GM19328 (cell line): ENCODE data around the gene ZNF653.

Experiments used
- ATAC-seq: cut with Tn5 transposase; IDR thresholded peaks from one replicate; pipeline ENCODE4 v1.9.1; 2021; ENCODE audit warnings: mild to moderate bottlenecking, moderate library complexity; ENCODE audit not compliant: unreplicated experiment

The ZNF653 gene, protein sequence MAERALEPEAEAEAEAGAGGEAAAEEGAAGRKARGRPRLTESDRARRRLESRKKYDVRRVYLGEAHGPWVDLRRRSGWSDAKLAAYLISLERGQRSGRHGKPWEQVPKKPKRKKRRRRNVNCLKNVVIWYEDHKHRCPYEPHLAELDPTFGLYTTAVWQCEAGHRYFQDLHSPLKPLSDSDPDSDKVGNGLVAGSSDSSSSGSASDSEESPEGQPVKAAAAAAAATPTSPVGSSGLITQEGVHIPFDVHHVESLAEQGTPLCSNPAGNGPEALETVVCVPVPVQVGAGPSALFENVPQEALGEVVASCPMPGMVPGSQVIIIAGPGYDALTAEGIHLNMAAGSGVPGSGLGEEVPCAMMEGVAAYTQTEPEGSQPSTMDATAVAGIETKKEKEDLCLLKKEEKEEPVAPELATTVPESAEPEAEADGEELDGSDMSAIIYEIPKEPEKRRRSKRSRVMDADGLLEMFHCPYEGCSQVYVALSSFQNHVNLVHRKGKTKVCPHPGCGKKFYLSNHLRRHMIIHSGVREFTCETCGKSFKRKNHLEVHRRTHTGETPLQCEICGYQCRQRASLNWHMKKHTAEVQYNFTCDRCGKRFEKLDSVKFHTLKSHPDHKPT

DNA sequence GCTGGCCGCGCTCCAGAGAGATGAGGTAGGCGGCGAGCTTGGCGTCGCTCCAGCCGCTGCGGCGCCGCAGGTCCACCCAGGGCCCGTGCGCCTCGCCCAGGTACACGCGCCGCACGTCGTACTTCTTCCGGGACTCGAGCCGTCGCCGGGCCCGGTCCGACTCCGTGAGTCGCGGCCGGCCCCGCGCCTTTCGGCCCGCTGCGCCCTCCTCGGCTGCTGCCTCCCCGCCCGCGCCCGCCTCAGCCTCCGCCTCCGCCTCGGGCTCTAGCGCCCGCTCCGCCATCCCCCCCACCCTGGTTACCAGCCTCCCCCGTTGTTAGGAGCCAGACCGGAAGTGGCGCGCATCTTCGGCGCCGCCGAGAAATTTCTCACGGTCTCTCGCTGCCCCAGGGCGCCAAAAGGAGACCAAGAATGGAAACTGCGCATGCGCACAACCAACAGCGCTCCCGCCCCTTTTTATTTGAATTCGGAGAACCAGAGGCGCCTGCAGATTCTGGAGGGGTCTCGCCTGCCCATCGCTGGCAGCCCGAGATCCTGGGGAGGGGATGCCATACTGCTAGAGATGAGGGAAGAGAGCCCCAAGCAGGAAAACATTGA lies at the start of gene ZNF653:
ZNF653 (minus strand) TSS at position 336 of the 597 bp plus-strand sequence; CDS start at position 283, 53 bp downstream.
- ATAC-seq, result peak; percentile 3

DNA sequence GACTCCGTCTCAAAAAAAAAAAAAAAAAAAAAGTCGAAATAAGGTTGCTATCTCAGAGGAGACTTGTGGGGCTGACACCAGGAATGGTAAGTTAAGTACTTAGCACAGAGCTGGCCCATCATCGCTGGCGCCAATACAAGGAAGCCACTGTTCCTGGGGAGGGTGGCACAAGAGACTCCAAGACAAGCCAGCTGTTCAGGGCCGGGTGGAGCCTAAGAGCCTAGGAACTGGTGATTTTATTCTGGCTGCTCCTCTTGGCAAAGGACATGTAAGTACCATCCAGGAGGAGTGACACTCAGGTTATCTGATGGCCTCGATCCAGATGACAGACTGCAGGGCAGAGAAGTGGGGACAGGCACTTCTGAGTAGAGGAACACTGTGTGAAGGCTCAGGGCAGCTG lies 49.6 kb upstream of the ZNF653 start:
- ATAC-seq, result no peak

DNA sequence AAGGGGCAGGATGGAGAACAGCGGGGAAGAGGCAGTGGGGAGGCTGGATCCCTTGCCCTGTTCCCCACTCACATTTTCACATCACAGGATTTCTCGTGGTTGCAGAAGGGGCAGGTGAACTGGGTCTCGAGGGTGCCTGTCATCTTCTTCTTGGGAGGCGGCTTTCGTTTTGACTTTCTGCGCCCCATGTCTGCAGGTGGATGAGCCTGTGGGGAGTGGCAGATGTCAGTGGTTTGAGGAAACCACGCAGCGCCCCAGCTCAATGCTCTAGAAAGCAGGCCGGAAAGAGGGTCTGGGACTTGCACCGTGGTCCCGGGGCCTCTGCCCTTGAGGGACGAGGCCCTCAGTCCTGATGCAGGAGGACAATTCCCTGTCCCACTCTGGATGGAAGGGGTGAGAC lies 48.5 kb upstream of the ZNF653 start:
- no peak for ATAC-seq

DNA sequence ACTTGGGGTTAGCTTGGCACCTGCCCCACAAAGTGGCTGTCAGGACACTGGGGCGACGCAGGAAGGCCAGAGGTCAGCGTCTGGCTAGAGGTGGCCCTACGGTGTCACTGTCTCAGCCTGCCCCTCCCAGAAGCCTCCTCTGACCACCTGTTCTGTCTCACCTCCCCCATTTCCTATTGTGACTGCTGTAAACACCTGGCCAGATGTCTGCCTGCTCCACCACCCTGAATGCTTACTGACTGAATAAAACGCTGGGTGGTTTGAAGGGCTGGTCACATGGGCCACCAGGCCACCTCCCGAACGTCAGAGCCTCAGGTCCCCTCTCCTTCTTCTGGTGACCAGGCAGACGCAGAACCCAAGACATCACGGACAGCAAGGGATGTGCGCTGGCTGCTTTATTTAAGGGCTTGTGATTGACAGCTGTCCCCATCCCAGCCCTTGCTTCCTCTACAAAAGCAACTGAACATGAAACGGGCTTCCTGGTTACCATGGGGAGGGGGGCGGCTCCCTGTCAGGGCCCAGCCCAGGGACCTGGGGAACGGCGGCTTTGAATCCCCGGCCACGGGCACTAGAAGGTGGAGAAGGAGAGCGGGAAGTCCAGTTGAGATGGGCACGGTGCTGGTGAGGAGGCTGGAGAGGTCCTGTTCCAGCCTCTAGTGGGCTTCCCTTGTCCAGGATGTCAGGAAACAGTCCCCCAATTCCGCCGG lies 47.2 kb upstream of the ZNF653 start:
- no peak for ATAC-seq

DNA sequence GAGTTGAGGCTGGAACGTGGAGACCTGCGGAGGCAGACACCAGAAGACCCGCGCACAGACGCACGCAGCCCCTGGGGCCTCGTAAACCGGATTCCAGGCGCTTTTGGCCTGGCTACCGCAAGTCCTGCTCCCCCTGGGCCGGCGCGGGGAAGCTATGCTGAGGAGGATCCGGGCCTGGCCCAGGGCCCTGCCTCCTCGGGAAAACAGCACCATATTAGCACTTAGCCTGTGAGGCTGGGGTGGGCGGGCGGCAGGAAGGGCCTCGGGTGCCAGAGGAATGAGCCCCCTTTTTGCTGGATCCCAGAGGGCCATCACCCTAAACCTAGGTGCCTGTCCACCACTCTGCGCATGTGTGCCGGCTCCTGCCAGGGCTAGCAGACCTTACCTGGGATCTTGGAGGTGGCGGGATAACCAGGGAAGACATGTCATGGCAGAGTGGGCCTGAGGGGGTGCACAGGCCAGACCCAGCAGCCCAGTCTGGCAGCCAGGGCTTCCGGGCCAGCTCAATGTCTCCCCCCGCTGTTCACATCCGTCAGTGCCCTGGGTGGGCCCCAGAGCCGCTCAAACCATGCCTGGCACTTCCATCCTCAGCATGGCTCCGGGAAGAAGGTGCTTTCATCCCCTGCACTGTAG lies 46.1 kb upstream of the ZNF653 start:
- ATAC-seq, result no peak

DNA sequence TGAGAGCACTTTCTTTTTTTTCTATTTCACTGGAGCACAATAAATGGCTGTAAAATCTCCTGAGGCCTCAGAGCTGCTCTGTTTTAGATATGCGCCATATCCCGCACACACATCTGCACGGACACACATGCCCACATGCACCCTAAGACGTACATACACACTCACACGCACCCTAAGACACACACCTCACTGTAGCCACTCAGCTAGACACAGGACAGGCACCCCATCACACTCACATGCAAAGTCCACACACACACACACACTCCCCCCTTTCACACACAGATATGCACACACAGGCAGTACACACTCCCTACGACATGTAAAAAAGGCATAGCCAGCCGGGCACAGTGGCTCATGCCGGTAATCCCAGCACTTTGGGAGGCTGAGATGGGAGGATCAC lies 44.6 kb upstream of the ZNF653 start:
- no peak for ATAC-seq

DNA sequence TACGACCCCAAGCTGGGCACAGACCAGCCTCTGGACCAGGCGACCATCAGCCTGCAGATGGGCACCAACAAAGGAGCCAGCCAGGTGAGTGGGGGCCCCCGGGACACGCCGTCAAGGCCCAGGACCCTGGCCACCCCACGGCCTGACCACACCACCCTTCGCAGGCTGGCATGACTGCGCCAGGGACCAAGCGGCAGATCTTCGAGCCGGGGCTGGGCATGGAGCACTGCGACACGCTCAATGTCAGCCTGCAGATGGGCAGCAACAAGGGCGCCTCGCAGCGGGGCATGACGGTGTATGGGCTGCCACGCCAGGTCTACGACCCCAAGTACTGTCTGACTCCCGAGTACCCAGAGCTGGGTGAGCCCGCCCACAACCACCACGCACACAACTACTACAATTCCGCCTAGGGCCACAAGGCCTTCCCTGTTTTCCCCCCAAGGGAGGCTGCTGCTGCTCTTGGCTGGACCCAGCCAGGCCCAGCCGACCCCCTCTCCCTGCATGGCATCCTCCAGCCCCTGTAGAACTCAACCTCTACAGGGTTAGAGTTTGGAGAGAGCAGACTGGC lies 43.8 kb upstream of the ZNF653 start:
- no peak for ATAC-seq

DNA sequence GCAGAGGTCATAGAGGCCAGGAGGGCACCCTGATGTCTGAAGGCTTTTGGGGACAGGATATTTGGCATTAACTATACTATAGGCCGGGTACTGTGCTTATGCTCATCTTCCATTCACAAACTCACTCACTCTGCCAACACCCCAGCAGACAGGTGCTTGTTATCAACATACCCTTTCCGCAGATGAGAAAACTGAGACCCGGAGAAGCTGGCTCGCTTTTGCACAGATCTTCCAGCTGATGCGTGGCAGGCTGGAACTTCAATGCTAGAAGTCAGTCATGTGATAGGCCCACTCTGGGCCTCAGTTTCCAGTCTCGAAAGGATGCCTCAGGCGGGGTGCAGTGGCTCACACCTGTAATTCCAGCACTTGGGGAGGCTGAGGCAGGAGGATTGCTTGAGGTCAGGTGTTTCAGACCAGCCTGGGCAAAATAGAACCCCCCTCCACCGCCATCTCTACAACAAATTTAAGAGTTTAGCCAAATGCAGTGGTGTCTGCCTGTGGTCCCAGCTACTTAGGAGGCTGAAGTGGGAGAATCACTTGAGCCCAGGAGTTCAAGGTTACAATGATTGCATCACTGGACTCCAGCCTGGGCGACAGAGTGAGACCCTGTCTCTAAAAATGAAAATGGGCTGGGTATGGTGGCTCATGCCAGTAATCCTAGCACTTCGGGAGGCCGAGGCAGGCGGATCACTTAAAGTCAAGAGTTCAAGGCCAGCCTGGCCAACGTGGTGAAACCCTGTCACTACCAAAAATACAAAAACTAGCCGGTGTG lies 42.5 kb upstream of the ZNF653 start:
- no peak for ATAC-seq

DNA sequence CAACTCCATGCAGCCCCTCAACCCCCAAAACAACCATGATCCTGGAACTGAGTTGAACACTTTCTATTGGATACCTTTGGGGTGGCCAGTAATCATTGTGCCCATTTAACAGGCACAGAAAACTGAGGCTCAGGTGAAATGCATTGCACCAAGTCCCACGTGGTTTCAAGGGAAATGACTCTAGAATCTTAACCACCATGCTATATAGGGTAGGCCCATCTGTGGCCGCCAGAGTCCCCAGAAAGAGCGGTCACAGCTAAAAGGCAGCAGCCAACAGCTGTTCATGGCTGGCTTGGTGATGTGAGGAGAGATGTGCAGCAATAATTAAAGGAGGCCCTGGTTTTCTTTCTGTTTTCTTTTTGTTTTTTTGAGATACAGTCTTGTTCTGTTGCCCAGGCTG lies 35.6 kb upstream of the ZNF653 start:
- no peak for ATAC-seq

DNA sequence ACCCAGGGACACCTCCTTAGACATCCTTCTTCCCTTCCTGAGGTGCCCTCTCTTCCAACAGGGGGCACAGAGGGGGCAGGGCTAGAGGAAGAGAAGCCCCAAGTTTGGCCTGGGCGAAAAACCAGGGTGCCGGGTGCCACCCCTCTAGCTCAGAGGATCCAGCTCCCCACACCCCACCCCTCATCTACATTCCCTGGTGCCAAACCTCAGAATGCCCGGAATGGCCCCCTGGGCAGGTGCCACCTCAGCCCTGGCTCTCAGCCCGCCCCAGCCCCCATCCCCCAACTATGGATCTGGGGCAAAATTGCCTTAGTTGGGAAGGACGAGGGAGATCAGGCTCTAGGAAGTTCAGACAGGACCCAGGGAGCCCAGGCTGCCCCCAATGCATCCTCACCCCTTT lies 35.0 kb upstream of the ZNF653 start:
- no peak for ATAC-seq

DNA sequence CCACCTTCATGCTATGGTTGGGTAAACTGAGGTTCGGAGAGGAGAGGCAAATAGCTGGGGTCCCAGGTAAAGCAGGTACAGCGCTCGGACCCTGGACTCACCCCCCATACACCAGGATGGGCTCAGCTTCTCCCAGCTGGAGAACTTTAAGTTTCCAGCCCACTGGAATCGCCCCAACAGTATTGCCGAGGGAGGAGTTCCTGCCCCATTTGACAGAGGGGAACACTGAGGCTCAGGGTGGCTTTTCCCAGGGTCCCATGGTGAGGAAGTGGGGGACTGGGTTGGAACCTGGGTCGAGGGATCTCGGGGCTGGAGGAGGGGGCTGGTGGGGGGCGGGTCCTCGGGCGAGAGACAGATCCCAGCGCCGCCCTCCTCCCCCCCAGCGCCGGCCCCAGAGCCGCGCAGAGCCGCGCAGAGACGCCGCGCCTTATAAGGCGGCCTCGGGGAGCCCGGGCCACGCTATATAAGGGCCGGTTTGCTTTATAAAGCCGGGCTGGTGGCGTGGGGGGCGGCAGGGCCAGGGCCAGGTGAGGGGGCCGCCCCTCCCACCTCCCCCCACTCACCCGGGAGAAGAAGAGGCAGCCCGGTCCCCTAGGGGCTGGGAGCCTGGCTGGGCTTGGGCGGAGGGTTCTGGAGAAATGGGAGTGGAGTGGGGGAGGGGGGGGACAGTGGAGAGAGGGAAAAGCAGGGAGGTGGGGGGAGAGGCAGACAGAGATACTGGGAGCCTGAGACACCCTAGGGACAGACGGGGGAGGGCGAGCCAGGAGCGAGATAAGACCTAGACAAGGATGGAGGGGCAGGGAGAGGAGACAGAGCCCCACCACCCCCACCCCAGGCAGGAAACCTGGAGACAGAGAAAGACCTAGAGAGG lies 34.1 kb upstream of the ZNF653 start:
- ATAC-seq, result no peak

DNA sequence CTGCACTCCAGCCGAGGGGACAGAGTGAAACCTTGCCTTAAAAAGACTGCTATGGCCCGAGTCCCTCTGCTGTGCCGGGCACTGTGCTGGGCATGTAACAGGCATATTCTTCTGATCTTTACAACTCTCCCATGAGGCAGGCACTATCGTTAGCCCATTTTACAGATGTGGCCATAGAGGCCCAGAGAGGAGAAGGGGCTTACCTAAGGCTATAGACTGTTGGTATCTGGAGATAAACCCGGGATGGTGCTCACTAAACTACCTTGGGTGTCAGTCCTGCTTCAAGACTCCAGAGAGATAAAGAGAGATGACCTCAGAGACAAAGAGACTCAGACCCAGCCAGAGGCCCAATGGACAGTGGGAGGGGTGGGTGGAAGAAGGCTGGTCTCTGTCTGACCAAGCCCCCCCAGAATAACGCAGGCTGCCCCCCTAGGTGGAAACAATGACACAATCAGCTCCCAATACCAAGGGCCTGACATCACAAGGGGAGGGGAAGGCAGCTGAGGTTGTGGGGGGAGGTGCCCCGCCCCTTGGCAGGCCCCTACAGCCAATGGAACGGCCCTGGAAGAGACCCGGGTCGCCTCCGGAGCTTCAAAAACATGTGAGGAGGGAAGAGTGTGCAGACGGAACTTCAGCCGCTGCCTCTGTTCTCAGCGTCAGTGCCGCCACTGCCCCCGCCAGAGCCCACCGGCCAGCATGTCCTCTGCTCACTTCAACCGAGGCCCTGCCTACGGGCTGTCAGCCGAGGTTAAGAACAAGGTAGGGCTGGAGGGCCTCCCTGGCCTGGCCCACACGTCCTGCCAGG lies 32.8 kb upstream of the ZNF653 start, which contains the start of gene CNN1:
CNN1 (plus strand) TSS at position 620 of the 805 bp plus-strand sequence; CDS start at position 697, 77 bp downstream.
- no peak for ATAC-seq

DNA sequence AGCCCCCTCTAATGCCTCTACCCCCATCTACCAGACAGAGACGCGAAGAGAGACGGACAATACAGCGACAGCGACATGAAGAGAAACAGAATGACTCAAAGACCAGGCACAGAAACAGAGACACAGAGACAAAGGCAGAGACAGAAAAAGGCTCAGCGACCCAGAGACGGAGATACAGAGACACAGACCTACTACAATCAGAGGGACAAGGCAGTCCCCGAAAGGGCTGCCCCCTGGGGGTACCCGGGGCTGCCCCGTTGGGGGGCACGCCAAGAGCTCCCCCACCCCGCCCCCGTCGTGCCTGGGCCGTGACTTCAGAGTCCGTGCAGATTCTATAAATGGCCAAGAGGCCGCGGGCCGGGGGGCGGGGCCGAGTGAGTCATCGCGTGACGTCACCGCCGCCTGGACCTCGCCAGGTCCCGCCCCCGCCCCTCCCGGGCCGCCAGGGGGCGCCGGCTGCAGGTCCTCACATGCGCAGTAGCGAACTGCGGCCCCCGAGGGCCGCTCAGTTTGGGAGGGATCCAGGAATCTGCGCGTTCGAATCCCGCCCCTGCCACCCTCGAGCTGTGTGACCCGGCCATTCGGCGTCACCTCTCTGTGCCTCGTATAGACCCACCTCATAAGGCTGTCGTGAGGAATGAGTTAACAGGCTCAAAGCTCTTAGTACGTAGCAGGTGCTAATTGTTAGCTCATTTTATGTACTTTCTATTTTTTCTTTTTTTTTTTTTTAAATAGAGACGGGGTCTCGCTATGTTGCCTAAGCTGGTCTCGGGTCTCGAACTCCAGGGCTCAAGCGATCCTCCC lies 30.4 kb upstream of the ZNF653 start:
- ATAC-seq, result no peak

DNA sequence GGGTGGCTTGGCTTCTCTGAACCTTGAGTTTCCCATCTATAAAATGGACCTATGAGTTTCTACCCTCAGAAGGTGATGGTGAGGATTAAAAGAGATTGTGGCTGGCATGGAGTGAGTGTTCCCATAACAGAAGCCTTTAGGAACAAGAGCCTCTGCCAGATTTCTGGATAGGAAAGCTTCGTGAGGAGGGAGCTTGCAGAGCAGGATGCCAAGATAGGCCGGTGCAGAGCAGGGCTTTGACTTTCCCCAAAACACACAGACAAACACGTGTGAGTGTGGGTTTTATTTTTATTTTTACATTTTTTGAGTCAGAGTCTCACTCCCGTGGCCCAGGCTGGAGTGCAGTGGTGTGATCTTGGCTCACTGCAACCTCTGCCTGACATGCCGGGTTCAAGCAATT lies 29.3 kb upstream of the ZNF653 start:
- no peak for ATAC-seq

DNA sequence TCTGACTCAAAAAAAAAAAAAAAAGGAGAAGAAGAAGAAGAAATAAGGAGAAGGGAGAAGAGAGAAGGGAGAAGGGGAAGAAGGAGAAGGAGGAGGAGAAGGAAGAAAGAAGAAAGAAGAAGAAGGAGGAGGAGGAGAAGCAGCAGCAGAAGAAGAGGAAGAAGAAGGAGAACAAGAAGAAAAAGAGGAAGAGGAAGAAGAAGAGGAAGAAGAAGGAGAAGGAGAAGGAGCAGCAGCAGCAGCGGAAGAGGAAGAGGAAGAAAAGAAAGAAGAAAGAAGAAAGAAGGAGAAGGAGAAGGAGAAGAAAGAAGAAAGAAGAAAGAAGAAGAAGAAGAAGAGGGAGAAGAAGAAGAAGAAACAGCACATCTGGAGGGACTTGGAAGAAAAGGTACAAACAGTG lies 28.9 kb upstream of the ZNF653 start:
- ATAC-seq, result no peak

DNA sequence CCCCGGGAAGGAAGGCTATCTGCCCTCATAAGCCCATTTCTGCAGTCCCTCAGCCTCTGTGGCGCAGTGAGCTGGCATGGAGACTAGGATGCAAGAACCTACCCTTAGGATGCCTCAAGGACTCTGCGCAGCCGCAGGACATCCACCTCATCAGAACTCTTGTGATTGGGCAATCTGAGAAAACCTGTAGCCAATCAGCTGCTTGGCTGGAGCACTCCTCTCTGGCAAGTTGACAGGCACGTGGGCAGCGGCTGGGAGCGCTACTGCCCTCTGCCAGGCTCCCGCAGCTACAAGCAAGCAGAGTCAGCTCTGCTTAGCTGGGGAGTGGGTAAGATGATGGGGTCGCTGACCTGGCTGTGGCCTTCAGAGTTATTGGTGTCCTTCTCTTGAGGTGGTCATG lies 24.8 kb upstream of the ZNF653 start:
- ATAC-seq, result no peak
